Measurements from ENCODE around the gene FXYD3.

- TF ChIP-seq, protein P1, sequence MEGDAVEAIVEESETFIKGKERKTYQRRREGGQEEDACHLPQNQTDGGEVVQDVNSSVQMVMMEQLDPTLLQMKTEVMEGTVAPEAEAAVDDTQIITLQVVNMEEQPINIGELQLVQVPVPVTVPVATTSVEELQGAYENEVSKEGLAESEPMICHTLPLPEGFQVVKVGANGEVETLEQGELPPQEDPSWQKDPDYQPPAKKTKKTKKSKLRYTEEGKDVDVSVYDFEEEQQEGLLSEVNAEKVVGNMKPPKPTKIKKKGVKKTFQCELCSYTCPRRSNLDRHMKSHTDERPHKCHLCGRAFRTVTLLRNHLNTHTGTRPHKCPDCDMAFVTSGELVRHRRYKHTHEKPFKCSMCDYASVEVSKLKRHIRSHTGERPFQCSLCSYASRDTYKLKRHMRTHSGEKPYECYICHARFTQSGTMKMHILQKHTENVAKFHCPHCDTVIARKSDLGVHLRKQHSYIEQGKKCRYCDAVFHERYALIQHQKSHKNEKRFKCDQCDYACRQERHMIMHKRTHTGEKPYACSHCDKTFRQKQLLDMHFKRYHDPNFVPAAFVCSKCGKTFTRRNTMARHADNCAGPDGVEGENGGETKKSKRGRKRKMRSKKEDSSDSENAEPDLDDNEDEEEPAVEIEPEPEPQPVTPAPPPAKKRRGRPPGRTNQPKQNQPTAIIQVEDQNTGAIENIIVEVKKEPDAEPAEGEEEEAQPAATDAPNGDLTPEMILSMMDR (IDR thresholded peaks at IDR 0.05), result no peak
- no peak for TF ChIP-seq POLR2A (IDR thresholded peaks at IDR 0.05)
Measured at GRCh38 chr19:35119578-35120155, 4.0 kb downstream of the FXYD3 start.
